ENCODE data around the gene PTPN12.

DNA sequence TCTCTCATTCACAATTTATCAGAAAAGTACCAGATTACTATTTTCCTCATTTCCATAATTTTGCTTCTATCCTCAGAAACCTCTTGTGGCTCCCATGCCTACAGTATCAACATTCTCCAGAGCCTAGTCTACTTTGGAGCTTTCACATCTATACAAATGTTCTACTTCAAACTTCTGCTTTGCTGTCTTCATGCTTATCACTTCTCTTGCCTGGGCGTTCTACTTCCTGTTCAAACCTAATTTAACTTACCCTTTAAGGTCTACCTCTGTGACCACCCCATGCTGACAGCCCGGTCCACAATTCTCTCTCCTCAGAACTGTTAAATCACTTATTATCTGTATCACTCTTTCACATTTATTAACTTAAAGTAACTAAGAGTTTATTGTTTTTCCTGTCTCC, 6.1 kb upstream of the PTPN12 start:
- TF ChIP-seq, protein P1, sequence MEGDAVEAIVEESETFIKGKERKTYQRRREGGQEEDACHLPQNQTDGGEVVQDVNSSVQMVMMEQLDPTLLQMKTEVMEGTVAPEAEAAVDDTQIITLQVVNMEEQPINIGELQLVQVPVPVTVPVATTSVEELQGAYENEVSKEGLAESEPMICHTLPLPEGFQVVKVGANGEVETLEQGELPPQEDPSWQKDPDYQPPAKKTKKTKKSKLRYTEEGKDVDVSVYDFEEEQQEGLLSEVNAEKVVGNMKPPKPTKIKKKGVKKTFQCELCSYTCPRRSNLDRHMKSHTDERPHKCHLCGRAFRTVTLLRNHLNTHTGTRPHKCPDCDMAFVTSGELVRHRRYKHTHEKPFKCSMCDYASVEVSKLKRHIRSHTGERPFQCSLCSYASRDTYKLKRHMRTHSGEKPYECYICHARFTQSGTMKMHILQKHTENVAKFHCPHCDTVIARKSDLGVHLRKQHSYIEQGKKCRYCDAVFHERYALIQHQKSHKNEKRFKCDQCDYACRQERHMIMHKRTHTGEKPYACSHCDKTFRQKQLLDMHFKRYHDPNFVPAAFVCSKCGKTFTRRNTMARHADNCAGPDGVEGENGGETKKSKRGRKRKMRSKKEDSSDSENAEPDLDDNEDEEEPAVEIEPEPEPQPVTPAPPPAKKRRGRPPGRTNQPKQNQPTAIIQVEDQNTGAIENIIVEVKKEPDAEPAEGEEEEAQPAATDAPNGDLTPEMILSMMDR (IDR thresholded peaks at IDR 0.05), result no peak
- TF ChIP-seq POLR2A (IDR thresholded peaks at IDR 0.05), result no peak
